Activated CD8-positive, alpha-beta memory T cell treated with anti-CD3 and anti-CD28 coated beads for 1 hour (primary cell): Measurements from ENCODE around the gene NACC1.

Experiments
- DNase-seq, 2 donors: peaks; one replicate each; pipeline ENCODE4 v3.0.0-alpha.2; 2020; ENCODE audit warnings: low read depth in 1 of 2; ENCODE audit errors: extremely low read depth in 1 of 2

NACC1 gene

GRCh38 chr19:13189600-13189999 lies 71.5 kb downstream of the NACC1 start:
- DNase-seq, result no peak
